GM23248 (cell line): ENCODE results near the gene SYT1.

Source experiments
- EZH2 ChIP-seq: fragments of 200-600 bp; sonication (generic); IDR thresholded peaks from 2 replicates; pipeline ENCODE4 v1.6.1; 2018; ENCODE audit warnings: antibody characterized with exemption, mild to moderate bottlenecking; ENCODE audit not compliant: insufficient read depth, poor library complexity, severe bottlenecking
- EZH2phosphoT487 ChIP-seq: fragments of 200-600 bp; sonication (generic); IDR thresholded peaks from 2 replicates; pipeline ENCODE4 v1.6.1; 2018; ENCODE audit warnings: antibody characterized with exemption, moderate library complexity, mild to moderate bottlenecking, low read depth; ENCODE audit not compliant: insufficient read depth

GRCh38 chr12:79441534-79441933, 577.0 kb downstream of the SYT1 start:
- TF ChIP-seq EZH2 = no peak
- TF ChIP-seq EZH2phosphoT487 = no peak
